Measurements from ENCODE around the gene GCN1.
"Not testable (repeated sequence)": the region's sequence is repeated elsewhere in the genome, so short reads cannot be mapped to it uniquely, and the experiment has no call there.

GCN1 gene

GRCh38 chr12:120213182-120213581 is 18.7 kb upstream of the GCN1 start:
- not testable (repeated sequence) for DNase-seq (ENCODE audit: low read depth)

- no peak for DNase-seq (ENCODE audit: low read depth)
These were observed 17.8 kb upstream of the GCN1 start for GRCh38 chr12:120212301-120212700.

- DNase-seq (ENCODE audit: low read depth): no peak
These were observed 17.4 kb upstream of the GCN1 start for GRCh38 chr12:120211904-120212283.

GRCh38 chr12:120211243-120211903 is 16.9 kb upstream of the GCN1 start:
- no peak for DNase-seq (ENCODE audit: low read depth)

- DNase-seq (ENCODE audit: low read depth): no peak
These were observed 15.3 kb upstream of the GCN1 start for GRCh38 chr12:120209851-120210250.

GRCh38 chr12:120207227-120207626 is 12.7 kb upstream of the GCN1 start:
- no peak for DNase-seq (ENCODE audit: low read depth)

- DNase-seq (ENCODE audit: low read depth): not testable (repeated sequence)
These were observed 12.3 kb upstream of the GCN1 start for GRCh38 chr12:120206781-120207180.

- DNase-seq (ENCODE audit: low read depth): no peak
These were observed 11.7 kb upstream of the GCN1 start for GRCh38 chr12:120206228-120206627.

GRCh38 chr12:120204171-120204570 is 9.7 kb upstream of the GCN1 start:
- DNase-seq (ENCODE audit: low read depth): no peak

- DNase-seq (ENCODE audit: low read depth): no peak
These were observed 5.9 kb upstream of the GCN1 start for GRCh38 chr12:120200364-120200800.

GRCh38 chr12:120199595-120200306 is 5.2 kb upstream of the GCN1 start:
- no peak for DNase-seq (ENCODE audit: low read depth)

- DNase-seq (ENCODE audit: low read depth): no peak
These were observed 4.5 kb upstream of the GCN1 start for GRCh38 chr12:120199025-120199424.

GRCh38 chr12:120197542-120197887 is 3.0 kb upstream of the GCN1 start:
- DNase-seq (ENCODE audit: low read depth): no peak

- DNase-seq (ENCODE audit: low read depth): not testable (repeated sequence)
These were observed 2.5 kb upstream of the GCN1 start for GRCh38 chr12:120196817-120197541.

GRCh38 chr12:120196363-120196762 is 1.8 kb upstream of the GCN1 start:
- no peak for DNase-seq (ENCODE audit: low read depth)

GRCh38 chr12:120194226-120194533 is 335 bp downstream of the GCN1 start:
- no peak for DNase-seq (ENCODE audit: low read depth)

GRCh38 chr12:120193286-120193685 is 1.2 kb downstream of the GCN1 start:
- not testable (repeated sequence) for DNase-seq (ENCODE audit: low read depth)

- no peak for DNase-seq (ENCODE audit: low read depth)
These were observed 3.5 kb downstream of the GCN1 start for GRCh38 chr12:120190985-120191480.

GRCh38 chr12:120190386-120190785 is 4.1 kb downstream of the GCN1 start:
- no peak for DNase-seq (ENCODE audit: low read depth)

GRCh38 chr12:120186654-120187053 is 7.9 kb downstream of the GCN1 start:
- DNase-seq (ENCODE audit: low read depth): no peak

GRCh38 chr12:120183211-120183631 is 11.3 kb downstream of the GCN1 start:
- no peak for DNase-seq (ENCODE audit: low read depth)

- no peak for DNase-seq (ENCODE audit: low read depth)
These were observed 12.4 kb downstream of the GCN1 start for GRCh38 chr12:120181991-120182631.

GRCh38 chr12:120180975-120181374 is 13.5 kb downstream of the GCN1 start:
- DNase-seq (ENCODE audit: low read depth): no peak

Measured in HS-27A (cell line).